Kasumi-1 (cell line): ENCODE data around the gene BCL2A1.
"Not testable (repeated sequence)": the region's sequence is repeated elsewhere in the genome, so short reads cannot be mapped to it uniquely, and the experiment has no call there.

Experiments used
- DNase-seq, 2 experiments: peaks; one replicate each; lab custom pipeline; 2025; lab: John Stamatoyannopoulos, UW

The BCL2A1 gene

GRCh38 chr15:79957741-79958140, 13.3 kb downstream of the BCL2A1 start:
- DNase-seq, result no peak

- no peak for DNase-seq
These were observed 14.5 kb downstream of the BCL2A1 start for GRCh38 chr15:79956354-79956939.

- peak; percentile 29 to 36 for DNase-seq
These were observed 16.3 kb downstream of the BCL2A1 start for GRCh38 chr15:79954661-79955060.

GRCh38 chr15:79953951-79954444, 17.0 kb downstream of the BCL2A1 start:
- DNase-seq, result no peak

- DNase-seq, result peak; percentile 55 to 82
These were observed 18.7 kb downstream of the BCL2A1 start for GRCh38 chr15:79952329-79952728.

- no peak for DNase-seq
These were observed 20.7 kb downstream of the BCL2A1 start for GRCh38 chr15:79950247-79950646.

GRCh38 chr15:79948761-79949160, 22.2 kb downstream of the BCL2A1 start:
- no peak for DNase-seq

DNA sequence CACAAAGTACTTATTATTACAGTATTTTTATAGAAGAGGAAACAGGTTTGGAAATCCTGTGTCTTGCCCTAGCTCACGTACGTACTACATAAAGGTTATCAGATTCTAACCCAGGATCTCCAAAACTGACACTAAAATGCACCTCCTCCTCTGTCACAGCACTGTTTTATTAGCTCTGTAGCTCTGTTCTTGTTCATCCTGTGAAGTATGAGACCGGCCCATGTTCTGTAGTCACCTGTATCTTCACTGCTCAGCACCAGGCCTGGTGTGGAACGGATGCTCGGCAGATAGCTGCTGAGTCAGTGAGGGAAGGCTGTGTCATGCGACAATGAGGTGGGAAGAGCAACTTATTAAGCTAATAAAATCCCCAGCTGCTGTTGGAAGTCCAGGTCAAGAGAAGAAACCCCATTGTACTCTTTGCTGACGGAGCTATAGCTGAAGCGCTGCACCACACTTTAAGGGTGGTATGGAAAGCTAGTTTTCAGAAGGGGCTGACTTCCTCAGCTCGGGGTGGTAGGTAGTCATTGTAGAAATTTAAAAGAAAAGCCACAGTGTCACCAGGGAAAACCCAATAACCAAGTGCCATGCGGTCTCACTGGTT, 22.8 kb downstream of the BCL2A1 start:
- peak in 1 of 2 experiments; percentile 16 for DNase-seq

- DNase-seq, result no peak
These were observed 24.0 kb downstream of the BCL2A1 start for GRCh38 chr15:79947009-79947408.

- DNase-seq, result no peak
These were observed 26.4 kb downstream of the BCL2A1 start for GRCh38 chr15:79944622-79945021.

- no peak for DNase-seq
These were observed 27.2 kb downstream of the BCL2A1 start for GRCh38 chr15:79943820-79944219.

- DNase-seq, result no peak
These were observed 28.1 kb downstream of the BCL2A1 start for GRCh38 chr15:79942741-79943481.

DNA sequence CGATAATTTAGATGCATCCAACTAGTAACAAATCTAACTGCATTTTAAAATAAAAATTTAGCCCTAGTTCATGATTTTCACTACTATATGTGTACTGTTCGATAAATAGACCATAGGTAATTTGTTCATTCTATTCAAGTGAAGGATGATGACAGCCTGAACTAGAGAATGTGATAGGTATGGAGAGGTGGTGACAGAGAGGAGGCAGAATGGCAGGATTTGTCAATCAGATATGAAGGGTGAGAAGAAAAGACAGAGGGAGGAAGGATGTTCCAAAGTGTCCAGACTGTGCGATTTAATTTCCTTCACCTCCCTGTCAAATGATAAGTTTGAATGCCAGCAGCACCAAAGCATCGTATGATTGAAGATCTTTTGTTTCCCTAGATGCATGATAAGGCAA, 31.6 kb downstream of the BCL2A1 start:
- DNase-seq, result no peak

DNA sequence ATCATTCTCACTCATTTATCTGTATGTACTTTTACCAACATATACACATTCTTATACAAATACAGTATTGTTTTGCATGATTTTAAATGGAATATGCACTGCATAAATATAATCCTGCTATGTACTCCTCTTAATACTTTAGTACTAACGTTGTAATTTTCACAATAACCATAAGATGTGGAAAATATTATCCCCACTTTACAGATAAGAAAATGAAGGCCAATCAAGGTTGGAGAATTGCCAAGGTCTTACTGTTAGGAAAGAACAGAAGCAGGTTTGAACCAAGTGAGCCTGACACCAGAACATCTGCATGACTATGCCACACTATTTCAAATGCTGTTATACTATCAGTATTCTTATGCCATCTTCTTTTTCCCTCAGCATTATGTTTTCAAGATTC, 32.9 kb downstream of the BCL2A1 start:
- DNase-seq, result no peak

GRCh38 chr15:79935556-79936201, 35.3 kb downstream of the BCL2A1 start:
- not testable (repeated sequence) for DNase-seq

DNA sequence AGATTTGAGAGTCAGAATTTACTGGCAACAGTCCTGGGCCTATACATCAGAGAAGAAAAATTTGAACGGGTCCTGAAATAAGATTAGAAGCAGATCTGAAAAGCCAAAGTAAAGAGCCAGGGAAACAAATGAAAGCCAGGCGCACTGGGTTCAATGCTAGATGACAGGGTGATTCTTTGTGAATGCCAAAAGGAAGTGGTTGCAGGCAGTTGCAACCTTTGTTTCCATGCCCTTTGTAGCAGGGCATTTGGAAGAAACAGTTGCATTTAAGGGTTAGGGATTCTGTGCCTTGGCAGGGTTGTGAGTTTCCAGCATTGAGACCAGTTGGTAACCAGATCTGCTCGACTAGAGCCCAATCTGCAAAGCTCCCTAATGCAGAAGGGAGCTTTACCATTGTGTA, 37.8 kb downstream of the BCL2A1 start:
- no peak for DNase-seq

GRCh38 chr15:79932447-79932846, 38.5 kb downstream of the BCL2A1 start:
- DNase-seq, result no peak

DNA sequence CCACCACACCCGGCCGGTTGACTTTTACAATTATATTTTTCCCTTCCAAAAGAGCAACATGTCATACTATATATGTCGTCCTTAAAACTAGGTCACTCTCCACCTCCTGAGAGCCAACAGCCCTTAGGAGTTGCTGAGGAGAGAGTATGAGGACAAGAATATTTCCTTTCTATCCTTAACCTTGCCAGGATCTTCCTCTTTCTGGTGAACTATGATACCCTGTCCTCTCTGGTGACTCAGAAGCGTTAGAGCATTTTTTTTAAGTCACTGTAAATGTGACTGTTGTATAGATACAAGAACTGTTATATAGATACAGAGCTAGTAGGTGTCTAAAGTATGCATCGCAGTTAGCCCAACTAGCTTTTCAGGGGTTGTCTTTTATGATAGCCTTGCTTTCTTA, 40.5 kb downstream of the BCL2A1 start:
- DNase-seq, result peak; percentile 55 to 64

DNA sequence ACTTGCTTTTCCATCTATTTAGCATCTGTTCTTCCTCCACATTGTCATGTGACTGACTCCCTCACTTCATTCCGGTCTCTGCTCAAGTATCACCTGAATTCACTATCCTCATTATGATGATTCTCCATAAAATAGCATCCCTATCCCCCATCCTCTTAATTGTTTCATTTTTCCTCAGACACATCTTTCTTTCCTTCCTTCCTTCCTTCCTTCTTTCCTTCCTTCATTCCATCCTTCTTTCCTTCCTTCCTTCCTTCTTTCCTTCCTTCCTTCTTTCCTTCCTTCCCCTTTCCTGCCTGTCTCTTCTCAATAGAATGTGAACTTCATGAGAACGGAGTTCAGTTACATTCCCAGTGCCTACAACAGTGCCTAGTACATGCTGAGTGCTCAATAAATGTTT, 41.6 kb downstream of the BCL2A1 start:
- DNase-seq, result no peak

DNA sequence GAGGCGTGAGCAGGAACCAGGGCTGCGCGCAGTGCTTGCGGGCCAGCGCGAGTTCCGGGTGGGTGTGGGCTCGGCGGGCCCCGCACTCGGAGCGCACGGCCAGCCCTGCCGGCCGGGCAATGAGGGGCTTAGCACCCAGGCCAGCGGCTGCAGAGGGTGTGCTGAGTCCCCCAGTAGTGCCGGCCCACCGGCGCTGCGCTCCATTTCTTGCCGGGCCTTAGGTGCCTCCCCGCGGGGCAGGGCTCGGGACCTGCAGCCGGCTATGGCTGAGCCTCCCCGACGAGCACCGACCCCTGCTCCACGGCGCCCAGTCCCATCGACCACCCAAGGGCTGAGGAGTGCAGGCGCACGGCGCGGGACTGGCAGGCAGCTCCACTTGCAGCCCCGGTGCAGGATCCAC, 44.9 kb downstream of the BCL2A1 start:
- DNase-seq, result not testable (repeated sequence)

- DNase-seq, result no peak
These were observed 46.6 kb downstream of the BCL2A1 start for GRCh38 chr15:79924379-79924778.

DNA sequence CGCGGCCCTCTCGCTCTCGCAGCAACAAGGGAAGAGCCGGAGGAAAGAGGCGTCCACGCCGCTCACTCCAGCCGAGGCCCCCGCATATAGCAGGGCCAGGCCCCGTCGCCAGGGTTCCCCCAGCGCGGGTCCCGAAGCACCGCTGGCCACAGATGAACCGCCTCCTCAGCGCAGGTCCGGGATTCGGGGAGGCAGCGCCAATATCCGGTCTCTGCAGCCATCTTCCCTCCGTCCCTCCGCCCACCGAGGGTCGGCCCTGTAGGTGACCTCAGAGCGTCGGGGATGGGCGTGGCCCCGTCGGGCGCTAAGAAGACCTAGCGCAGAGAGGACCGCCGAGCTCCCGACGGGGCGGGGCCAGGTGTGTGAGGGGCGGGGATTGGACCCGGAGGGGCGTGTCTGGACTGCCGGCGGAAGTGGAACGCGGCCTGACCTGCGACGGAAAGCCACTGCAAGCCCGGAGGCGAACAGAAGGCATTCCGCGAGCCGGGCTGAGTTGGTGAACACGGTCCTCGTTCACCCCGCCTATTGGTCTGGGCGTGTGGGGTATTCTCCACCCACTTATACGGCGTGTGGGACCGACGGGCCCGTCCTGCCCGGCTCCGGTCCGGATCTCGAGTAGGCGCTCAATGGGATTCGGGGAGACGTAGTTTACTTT, 47.4 kb downstream of the BCL2A1 start:
- DNase-seq, result peak; percentile 96 to 97
